Measurements from ENCODE around the gene MVK. TPM values are rescaled to one million over a fixed set of nuclear protein-coding genes. Genes with fewer than 3 reads are reported as not detected.

The MVK gene
- total and polyA plus RNA-seq, 4 donors = 22.4 to 62.7 (median 37.2) TPM

DNA sequence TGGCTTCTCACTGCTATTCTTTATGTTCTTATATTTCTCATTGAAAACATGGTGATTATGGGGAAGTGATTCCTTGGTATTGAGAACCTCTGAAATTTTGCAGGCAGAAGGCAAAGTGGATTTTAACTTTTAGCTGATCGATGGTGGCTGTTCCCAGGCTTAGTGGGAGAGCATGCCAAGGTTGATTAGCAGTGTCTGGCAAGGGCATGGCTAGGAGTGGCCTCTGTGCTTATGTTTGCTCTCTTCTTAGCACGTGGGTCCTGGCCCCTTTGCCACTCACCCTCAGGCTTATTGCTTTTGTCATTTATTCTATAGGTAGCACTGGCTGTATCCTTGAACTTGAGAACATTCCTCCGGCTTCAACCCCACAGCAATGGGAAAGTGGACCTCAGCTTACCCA lies 2.1 kb downstream of the MVK start:
- Histone ChIP-seq H3K36me3 (ENCODE audit: control insufficient read depth in 4 of 4, insufficient read depth in 4 of 4, low read length in 4 of 4) (peaks cover 7 to 27% (median 15%) of the 10 kb centered on the region in 4 donors), H3K4me3 (no peak overlapping the region), H3K4me1 (ENCODE audit: control insufficient read depth in 5 of 5, insufficient read depth in 5 of 5, low read length in 5 of 5) (peaks cover 0 to 20% (median 8%) of the 10 kb centered on the region in 5 donors), H3K27me3 (ENCODE audit: control insufficient read depth in 3 of 3, insufficient read depth in 3 of 3, low read length in 2 of 3) (no peaks in the 10 kb centered on the region), H3K9me3 (ENCODE audit: control insufficient read depth in 4 of 4, insufficient read depth in 3 of 4, low read length in 3 of 4) (no peaks in the 10 kb centered on the region), H3K9ac (ENCODE audit: insufficient read depth in 1 of 2, low read length in 2 of 2) (no peak overlapping the region), H3K27ac (ENCODE audit: low read depth in 1 of 2, low read length in 1 of 2) (peak overlapping the region in 1 of 2 donors; percentile 6)
- ATAC-seq (ENCODE audit: insufficient read depth, low FRiP score) = no peak
- no peak for DNase-seq
- TF ChIP-seq, protein P1, sequence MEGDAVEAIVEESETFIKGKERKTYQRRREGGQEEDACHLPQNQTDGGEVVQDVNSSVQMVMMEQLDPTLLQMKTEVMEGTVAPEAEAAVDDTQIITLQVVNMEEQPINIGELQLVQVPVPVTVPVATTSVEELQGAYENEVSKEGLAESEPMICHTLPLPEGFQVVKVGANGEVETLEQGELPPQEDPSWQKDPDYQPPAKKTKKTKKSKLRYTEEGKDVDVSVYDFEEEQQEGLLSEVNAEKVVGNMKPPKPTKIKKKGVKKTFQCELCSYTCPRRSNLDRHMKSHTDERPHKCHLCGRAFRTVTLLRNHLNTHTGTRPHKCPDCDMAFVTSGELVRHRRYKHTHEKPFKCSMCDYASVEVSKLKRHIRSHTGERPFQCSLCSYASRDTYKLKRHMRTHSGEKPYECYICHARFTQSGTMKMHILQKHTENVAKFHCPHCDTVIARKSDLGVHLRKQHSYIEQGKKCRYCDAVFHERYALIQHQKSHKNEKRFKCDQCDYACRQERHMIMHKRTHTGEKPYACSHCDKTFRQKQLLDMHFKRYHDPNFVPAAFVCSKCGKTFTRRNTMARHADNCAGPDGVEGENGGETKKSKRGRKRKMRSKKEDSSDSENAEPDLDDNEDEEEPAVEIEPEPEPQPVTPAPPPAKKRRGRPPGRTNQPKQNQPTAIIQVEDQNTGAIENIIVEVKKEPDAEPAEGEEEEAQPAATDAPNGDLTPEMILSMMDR (IDR thresholded peaks at IDR 0.05; ENCODE audit: control extremely low read depth, extremely low read depth) = no peak
- 76 to 96% methylated on average over 3 of the region's 3 CpGs for WGBS, 2 donors

- peaks cover 7 to 36% (median 19%) of the 10 kb centered on the region in 4 donors for H3K36me3 ChIP-seq (ENCODE audit: control insufficient read depth in 4 of 4, insufficient read depth in 4 of 4, low read length in 4 of 4)
- peaks cover 0 to 19% (median 10%) of the 10 kb centered on the region in 5 donors for H3K4me1 ChIP-seq (ENCODE audit: control insufficient read depth in 5 of 5, insufficient read depth in 5 of 5, low read length in 5 of 5)
- no peak overlapping the region for H3K9ac ChIP-seq (ENCODE audit: insufficient read depth in 1 of 2, low read length in 2 of 2)
- WGBS, 2 donors = 90 to 93% methylated on average over 1 of the region's 1 CpG
- DNase-seq (no peak), ATAC-seq (ENCODE audit: insufficient read depth, low FRiP score) (no peak)
- no peak overlapping the region for H3K27ac ChIP-seq (ENCODE audit: low read depth in 1 of 2, low read length in 1 of 2)
- TF ChIP-seq, protein P1 (IDR thresholded peaks at IDR 0.05; ENCODE audit: control extremely low read depth, extremely low read depth) = no peak
- no peaks in the 10 kb centered on the region for H3K27me3 ChIP-seq (ENCODE audit: control insufficient read depth in 3 of 3, insufficient read depth in 3 of 3, low read length in 2 of 3)
- H3K4me3 ChIP-seq = no peak overlapping the region
- no peaks in the 10 kb centered on the region for H3K9me3 ChIP-seq (ENCODE audit: control insufficient read depth in 4 of 4, insufficient read depth in 3 of 4, low read length in 3 of 4)
These were observed 3.7 kb downstream of the MVK start for GRCh38 chr12:109577311-109577710.

DNA sequence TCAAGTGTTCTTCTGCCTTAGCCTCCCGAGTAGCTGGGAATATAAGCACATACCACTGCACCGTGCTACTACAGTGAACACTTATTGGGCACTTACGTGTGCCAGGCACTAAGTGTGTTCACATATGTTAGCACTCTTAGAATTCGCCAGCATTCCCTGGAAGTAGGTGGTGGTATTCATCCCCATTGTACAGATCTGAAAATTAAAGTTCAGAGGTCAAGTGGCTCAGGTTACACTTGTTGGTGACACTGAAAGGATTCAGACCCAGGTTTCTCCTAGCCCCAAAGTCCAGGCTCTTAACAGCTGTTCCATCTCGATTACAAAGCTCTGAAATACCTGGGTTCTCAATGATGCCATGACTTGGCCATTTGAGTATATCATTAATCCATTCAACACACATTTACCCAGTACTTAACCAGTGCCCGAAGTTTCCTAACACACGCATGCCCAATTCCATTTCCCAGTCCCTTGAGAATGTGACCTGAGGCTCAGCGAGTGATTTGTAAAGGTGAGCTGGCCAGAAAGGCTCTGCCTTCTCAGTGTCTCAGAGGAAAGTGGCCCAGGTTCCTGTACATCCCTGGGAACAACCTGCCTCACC lies 4.8 kb downstream of the MVK start:
- Histone ChIP-seq H3K9ac (ENCODE audit: insufficient read depth in 1 of 2, low read length in 2 of 2) (no peak overlapping the region), H3K27ac (ENCODE audit: low read depth in 1 of 2, low read length in 1 of 2) (no peak overlapping the region), H3K9me3 (ENCODE audit: control insufficient read depth in 4 of 4, insufficient read depth in 3 of 4, low read length in 3 of 4) (no peaks in the 10 kb centered on the region), H3K4me3 (no peak overlapping the region), H3K36me3 (ENCODE audit: control insufficient read depth in 4 of 4, insufficient read depth in 4 of 4, low read length in 4 of 4) (peaks cover 7 to 36% (median 19%) of the 10 kb centered on the region in 4 donors), H3K4me1 (ENCODE audit: control insufficient read depth in 5 of 5, insufficient read depth in 5 of 5, low read length in 5 of 5) (peaks cover 0 to 11% (median 8%) of the 10 kb centered on the region in 5 donors), H3K27me3 (ENCODE audit: control insufficient read depth in 3 of 3, insufficient read depth in 3 of 3, low read length in 2 of 3) (no peaks in the 10 kb centered on the region)
- WGBS, 2 donors = 83 to 88% methylated on average over 8 of the region's 8 CpGs
- ATAC-seq (ENCODE audit: insufficient read depth, low FRiP score) = no peak
- DNase-seq = no peak
- TF ChIP-seq, protein P1 (IDR thresholded peaks at IDR 0.05; ENCODE audit: control extremely low read depth, extremely low read depth) = no peak

DNA sequence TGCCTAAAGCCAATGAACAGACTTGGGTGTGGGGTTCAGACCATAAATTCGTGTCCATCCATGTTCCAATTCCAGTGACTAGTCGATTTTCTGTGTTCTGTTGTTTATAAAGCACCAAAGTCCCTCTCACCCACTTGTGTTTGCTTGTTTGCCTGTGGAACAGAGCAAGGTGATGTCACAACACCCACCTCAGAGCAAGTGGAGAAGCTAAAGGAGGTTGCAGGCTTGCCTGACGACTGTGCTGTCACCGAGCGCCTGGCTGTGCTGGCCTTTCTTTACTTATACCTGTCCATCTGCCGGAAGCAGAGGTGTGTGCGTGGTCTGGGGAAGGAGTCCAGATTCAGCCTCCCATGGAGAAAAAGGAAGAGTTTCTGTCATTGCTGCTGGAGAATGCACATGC lies 6.0 kb downstream of the MVK start:
- 90 to 92% methylated on average over 7 of the region's 7 CpGs for WGBS, 2 donors
- TF ChIP-seq, protein P1 (IDR thresholded peaks at IDR 0.05; ENCODE audit: control extremely low read depth, extremely low read depth) = no peak
- no peak overlapping the region for H3K4me3 ChIP-seq
- H3K9ac ChIP-seq (ENCODE audit: insufficient read depth in 1 of 2, low read length in 2 of 2) = no peak overlapping the region
- peaks cover 11 to 38% (median 19%) of the 10 kb centered on the region in 4 donors for H3K36me3 ChIP-seq (ENCODE audit: control insufficient read depth in 4 of 4, insufficient read depth in 4 of 4, low read length in 4 of 4)
- no peaks in the 10 kb centered on the region for H3K27me3 ChIP-seq (ENCODE audit: control insufficient read depth in 3 of 3, insufficient read depth in 3 of 3, low read length in 2 of 3)
- H3K4me1 ChIP-seq (ENCODE audit: control insufficient read depth in 5 of 5, insufficient read depth in 5 of 5, low read length in 5 of 5) = peaks cover 0 to 5% (median 2%) of the 10 kb centered on the region in 5 donors
- ATAC-seq (ENCODE audit: insufficient read depth, low FRiP score) (no peak), DNase-seq (no peak)
- no peaks in the 10 kb centered on the region for H3K9me3 ChIP-seq (ENCODE audit: control insufficient read depth in 4 of 4, insufficient read depth in 3 of 4, low read length in 3 of 4)
- no peak overlapping the region for H3K27ac ChIP-seq (ENCODE audit: low read depth in 1 of 2, low read length in 1 of 2)
